Neural cell (in vitro differentiated cells): ENCODE measurements around the gene ANKFN1. TPM values are rescaled to one million over a fixed set of nuclear protein-coding genes. Genes with fewer than 3 reads are reported as not detected.
"Not testable (repeated sequence)": the region's sequence is repeated elsewhere in the genome, so short reads cannot be mapped to it uniquely, and the experiment has no call there.

Experiments
- H2AFZ ChIP-seq: fragments of 200-600, 300-800 bp; sonication (generic), shearing (Covaris generic); 2 replicates; pipeline ENCODE4 v1.6.0; 2014; ENCODE audit warnings: low read depth, mild to moderate bottlenecking, antibody characterized with exemption, low read length, moderate library complexity
- H3F3A ChIP-seq: fragments of 200-600 bp; shearing (Covaris generic); 2 replicates; pipeline ENCODE4 v1.6.1; 2016; ENCODE audit warnings: mild to moderate bottlenecking, moderate library complexity, mixed read lengths, antibody characterized with exemption, low read length; ENCODE audit not compliant: insufficient read depth, poor library complexity, severe bottlenecking
- H3K27ac ChIP-seq: fragments of 200-600, 300-800 bp; sonication (generic), shearing (Covaris generic); 2 replicates; pipeline ENCODE4 v1.5.1; 2014; ENCODE audit warnings: mild to moderate bottlenecking, low read length, moderate library complexity
- H3K27me3 ChIP-seq: fragments of 300-800, 200-600 bp; sonication (generic), shearing (Covaris generic); 2 replicates; pipeline ENCODE4 v1.6.0; 2014; ENCODE audit warnings: mild to moderate bottlenecking, low read depth, low read length, moderate library complexity; ENCODE audit not compliant: insufficient read depth
- H3K36me3 ChIP-seq: fragments of 300-800, 200-600 bp; sonication (generic), shearing (Covaris generic); 2 replicates; pipeline ENCODE4 v1.5.1; 2014; ENCODE audit warnings: mild to moderate bottlenecking, antibody characterized with exemption, low read length, moderate library complexity; ENCODE audit not compliant: insufficient read depth
- H3K4me2 ChIP-seq: fragments of 300-800, 200-600 bp; sonication (generic), shearing (Covaris generic); 2 replicates; pipeline ENCODE4 v1.6.0; 2014; ENCODE audit warnings: mild to moderate bottlenecking, low read length
- H3K4me3 ChIP-seq: fragments of 300-800, 200-600 bp; sonication (generic), shearing (Covaris generic); 2 replicates; pipeline ENCODE4 v1.5.1; 2014; ENCODE audit warnings: mild to moderate bottlenecking, low read length, moderate library complexity
- H3K79me2 ChIP-seq: fragments of 200-600 bp; shearing (Covaris generic); replicated peaks from 2 replicates; pipeline ENCODE4 v1.6.0; 2014; ENCODE audit warnings: mild to moderate bottlenecking, low read length, moderate library complexity; ENCODE audit not compliant: insufficient read depth
- H3K9ac ChIP-seq: fragments of 300-800, 200-600 bp; sonication (generic), shearing (Covaris generic); 2 replicates; pipeline ENCODE4 v1.6.1; 2016; ENCODE audit warnings: mild to moderate bottlenecking, low read length, mixed read lengths
- H3K9me2 ChIP-seq: fragments of 200-600 bp; shearing (Covaris generic); 2 replicates; pipeline ENCODE4 v1.6.1; 2016; ENCODE audit warnings: mild to moderate bottlenecking, low read length, mixed read lengths; ENCODE audit not compliant: insufficient read depth
- H3K9me3 ChIP-seq: fragments of 200-600, 300-800 bp; sonication (generic), shearing (Covaris generic); 2 replicates; pipeline ENCODE4 v1.6.1; 2016; ENCODE audit warnings: mild to moderate bottlenecking, mixed run types, low read length, moderate library complexity, mixed read lengths
- H4K20me1 ChIP-seq: fragments of 200-600 bp; shearing (Covaris generic); 2 replicates; pipeline ENCODE4 v1.6.1; 2016; ENCODE audit warnings: mild to moderate bottlenecking, mixed run types; ENCODE audit not compliant: insufficient read depth
- CTCF ChIP-seq: fragments of 450-650 bp; IDR thresholded peaks from 2 replicates; pipeline ENCODE4 v1.5.1; 2014; ENCODE audit warnings: antibody characterized with exemption, mild to moderate bottlenecking, moderate library complexity; ENCODE audit not compliant: poor library complexity, severe bottlenecking
- EP300 ChIP-seq: fragments of 450-650 bp; conservative IDR thresholded peaks from 2 replicates; pipeline ENCODE4 v1.6.1; 2014; ENCODE audit warnings: antibody characterized with exemption, mild to moderate bottlenecking, moderate library complexity; ENCODE audit not compliant: poor library complexity, severe bottlenecking
- EZH2 ChIP-seq: fragments of 200-600, 300-800 bp; shearing (Covaris generic), sonication (generic); IDR thresholded peaks from 2 replicates; pipeline ENCODE4 v1.6.1; 2014; ENCODE audit warnings: antibody characterized with exemption, low read length, borderline replicate concordance, mild to moderate bottlenecking; ENCODE audit not compliant: insufficient read depth, poor library complexity, severe bottlenecking
- MXI1 ChIP-seq: fragments of 450-650 bp; conservative IDR thresholded peaks from 2 replicates; pipeline ENCODE4 v1.6.1; 2014; ENCODE audit warnings: antibody characterized with exemption, mild to moderate bottlenecking; ENCODE audit not compliant: poor library complexity, severe bottlenecking
- POLR2AphosphoS5 ChIP-seq: IDR thresholded peaks from 2 replicates; pipeline ENCODE4 v1.6.1; 2012
- RAD21 ChIP-seq: fragments of 450-650 bp; conservative IDR thresholded peaks from 2 replicates; pipeline ENCODE4 v1.6.1; 2014; ENCODE audit warnings: antibody characterized with exemption, mild to moderate bottlenecking, moderate library complexity
- REST ChIP-seq: IDR thresholded peaks from 2 replicates; pipeline ENCODE4 v1.6.1; 2012; ENCODE audit warnings: borderline replicate concordance
- SMC3 ChIP-seq: fragments of 450-650 bp; conservative IDR thresholded peaks from 2 replicates; pipeline ENCODE4 v1.6.1; 2014; ENCODE audit warnings: antibody characterized with exemption, mild to moderate bottlenecking, moderate library complexity; ENCODE audit not compliant: poor library complexity
- TAF1 ChIP-seq: IDR thresholded peaks from 2 replicates; pipeline ENCODE4 v1.6.1; 2012; ENCODE audit warnings: low read depth
- polyA plus RNA-seq: library from polyadenylated mRNA; depleted of rRNA; stranded (reverse); fragments of >200 nt; gene quantifications from 2 replicates; pipeline ENCODE4 v1.2.3, GENCODE V29; 2014

The ANKFN1 gene
- polyA plus RNA-seq, 1 donor from 2014 or later = 0.14 TPM

GRCh38 chr17:56284482-56284881 is 131.2 kb downstream of the ANKFN1 start:
- H3F3A ChIP-seq = no peaks in the 10 kb centered on the region
- H3K36me3 ChIP-seq = no peaks in the 10 kb centered on the region
- no peak overlapping the region for H3K9ac ChIP-seq
- H3K4me2 ChIP-seq = no peak overlapping the region
- H3K4me3 ChIP-seq = no peak overlapping the region
- TF ChIP-seq MXI1 = no peak
- no peak for TF ChIP-seq REST
- no peak for TF ChIP-seq TAF1
- no peak for TF ChIP-seq CTCF
- no peak for TF ChIP-seq POLR2AphosphoS5
- no peak for TF ChIP-seq EP300
- TF ChIP-seq EZH2 = no peak
- TF ChIP-seq RAD21 = no peak
- no peak for TF ChIP-seq SMC3
- no peaks in the 10 kb centered on the region for H4K20me1 ChIP-seq
- no peaks in the 10 kb centered on the region for H3K9me2 ChIP-seq
- no peaks in the 10 kb centered on the region for H3K9me3 ChIP-seq
- H2AFZ ChIP-seq = no peak overlapping the region
- H3K79me2 ChIP-seq = no peaks in the 10 kb centered on the region
- no peak overlapping the region for H3K27ac ChIP-seq
- H3K27me3 ChIP-seq = no peaks in the 10 kb centered on the region

- not testable (repeated sequence) for H3F3A ChIP-seq, H3K27ac ChIP-seq, H4K20me1 ChIP-seq, H3K9ac ChIP-seq, H3K79me2 ChIP-seq, H3K36me3 ChIP-seq, H3K4me3 ChIP-seq, H3K27me3 ChIP-seq, H3K9me3 ChIP-seq, H2AFZ ChIP-seq, H3K4me2 ChIP-seq, H3K9me2 ChIP-seq
These were observed 135.5 kb downstream of the ANKFN1 start for GRCh38 chr17:56288786-56289185.

GRCh38 chr17:56289321-56289720 is 136.0 kb downstream of the ANKFN1 start:
- H3K9me3 ChIP-seq = no peaks in the 10 kb centered on the region
- no peaks in the 10 kb centered on the region for H3K79me2 ChIP-seq
- H3K36me3 ChIP-seq = no peaks in the 10 kb centered on the region
- no peak overlapping the region for H3K27ac ChIP-seq
- no peak overlapping the region for H3K4me3 ChIP-seq
- H3K4me2 ChIP-seq = no peak overlapping the region
- H2AFZ ChIP-seq = no peak overlapping the region
- no peaks in the 10 kb centered on the region for H4K20me1 ChIP-seq
- TF ChIP-seq TAF1 = no peak
- no peak for TF ChIP-seq MXI1
- no peak for TF ChIP-seq RAD21
- TF ChIP-seq EZH2 = no peak
- TF ChIP-seq REST = no peak
- TF ChIP-seq POLR2AphosphoS5 = no peak
- no peak for TF ChIP-seq SMC3
- TF ChIP-seq CTCF = no peak
- no peak for TF ChIP-seq EP300
- H3K9ac ChIP-seq = no peak overlapping the region
- no peaks in the 10 kb centered on the region for H3F3A ChIP-seq
- no peaks in the 10 kb centered on the region for H3K27me3 ChIP-seq
- H3K9me2 ChIP-seq = no peaks in the 10 kb centered on the region
